NCI-H1436 (cell line): ENCODE results near the gene PDE6D.

Experiments
- DNase-seq: peaks from one replicate; lab custom pipeline; 2025; lab: John Stamatoyannopoulos, UW

Gene PDE6D

DNA sequence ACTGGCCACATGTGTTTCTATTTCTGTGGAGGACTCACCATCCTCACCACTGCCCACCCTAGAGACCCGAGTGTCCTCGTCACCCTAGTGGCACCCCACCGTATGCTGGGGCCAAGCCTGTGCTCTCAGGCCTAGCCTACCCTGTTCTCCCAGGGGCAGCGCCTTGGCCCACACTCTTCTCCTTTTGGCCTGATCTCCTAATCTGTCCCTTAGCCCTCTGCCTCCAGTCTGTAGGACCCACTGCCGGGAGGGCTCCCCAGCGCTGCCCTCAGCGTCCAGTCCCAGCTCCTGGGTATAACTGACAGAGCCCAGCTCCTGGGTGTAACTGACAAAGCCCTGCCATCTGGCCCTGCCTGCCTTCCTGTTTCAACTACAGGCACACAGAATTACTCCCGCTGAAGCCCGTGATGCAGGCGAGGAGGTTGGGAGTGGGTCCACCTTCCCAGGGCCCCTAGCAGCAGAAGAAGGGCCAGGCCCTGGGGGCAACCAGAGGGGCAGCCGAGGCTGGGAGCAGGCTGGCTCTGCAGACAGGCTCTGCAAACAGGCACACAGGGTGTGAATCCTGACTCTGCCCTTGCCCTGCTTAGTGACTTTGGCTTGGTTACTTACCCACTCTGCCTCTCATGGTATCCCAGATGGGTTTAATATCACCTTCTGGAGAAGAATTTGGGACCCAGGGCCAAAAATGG lies 98.3 kb downstream of the PDE6D start:
- DNase-seq, result no peak
